ENCODE data around the gene PLCZ1. TPM values are rescaled to one million over a fixed set of nuclear protein-coding genes. Genes with fewer than 3 reads are reported as not detected.

The PLCZ1 gene
- total RNA-seq, 1 donor = not detected

DNA sequence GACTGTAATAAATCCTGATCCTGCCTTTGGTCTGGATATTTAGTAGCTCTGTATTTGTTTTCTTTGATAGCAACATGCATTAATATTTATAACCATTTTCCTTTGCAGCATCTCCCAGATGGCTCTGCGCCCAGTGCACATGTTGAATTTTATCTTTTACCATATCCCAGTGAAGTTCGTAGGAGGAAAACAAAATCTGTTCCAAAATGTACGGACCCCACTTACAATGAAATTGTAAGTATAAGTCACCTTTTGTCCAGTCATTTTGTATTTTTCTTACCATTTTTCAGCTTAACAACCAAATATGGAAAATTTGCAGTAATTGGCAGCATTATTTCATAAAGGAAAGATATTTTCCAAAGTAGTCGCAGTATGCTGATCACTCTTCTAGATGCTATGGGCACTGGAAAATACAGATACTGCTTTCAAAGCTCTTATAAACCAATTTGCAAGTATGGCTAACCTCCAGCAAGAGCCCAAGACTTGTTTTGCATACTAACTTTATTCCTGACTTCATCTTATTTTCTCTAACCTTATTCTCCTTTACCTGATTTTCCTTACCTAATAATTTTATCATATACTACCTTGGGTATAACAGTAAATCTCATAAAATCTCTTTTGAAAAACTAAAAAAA is 97.4 kb downstream of the PLCZ1 start:
- no peak for DNase-seq (ENCODE audit: low read depth in 2 of 3, low spot score in 2 of 3)

DNA sequence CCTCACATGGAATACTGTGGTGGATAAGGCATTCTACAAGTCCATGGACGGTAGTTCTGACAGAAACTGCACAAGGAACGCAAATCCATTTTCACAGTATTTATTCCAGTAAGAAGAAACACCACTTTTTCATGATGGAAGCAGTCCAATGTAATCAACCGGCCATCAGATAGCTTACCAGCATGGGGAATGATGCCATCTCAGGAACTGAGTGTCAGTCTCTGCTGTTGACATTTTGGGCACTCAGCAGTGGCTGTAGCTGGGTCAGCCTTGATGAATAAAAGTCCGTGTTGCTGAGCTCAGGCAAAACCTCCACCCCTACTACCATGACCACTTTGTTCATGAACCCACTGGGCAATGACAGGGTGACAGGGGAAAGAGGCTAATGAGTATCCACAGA is 103.4 kb downstream of the PLCZ1 start:
- DNase-seq (ENCODE audit: low read depth in 2 of 3, low spot score in 2 of 3) = no peak

Other genes starting within 250 kb of the PLCZ1 start
- not detected for gene CAPZA3, start 107 bp upstream of the PLCZ1 start, total RNA-seq

Measured in hematopoietic multipotent progenitor cell (in vitro differentiated cells).